ENCODE data around the gene PLEKHH1.

The PLEKHH1 gene

GRCh38 chr14:67532998-67533753 is at the start of gene PLEKHH1:
TSS of gene PLEKHH1 (plus strand) at chr14:67533290. CDS start at chr14:67541868, 8,578 bp downstream.
- no peak for DNase-seq

- no peak for DNase-seq
These were observed 49.4 kb upstream of the PLEKHH1 start for GRCh38 chr14:67483579-67484285.

- no peak for DNase-seq
These were observed 47.5 kb upstream of the PLEKHH1 start for GRCh38 chr14:67485501-67486095.

- DNase-seq = no peak
These were observed 46.2 kb upstream of the PLEKHH1 start for GRCh38 chr14:67486890-67487289.

- no peak for DNase-seq
These were observed 45.8 kb upstream of the PLEKHH1 start for GRCh38 chr14:67487332-67487731.

- no peak for DNase-seq
These were observed 44.9 kb upstream of the PLEKHH1 start, which contains the start of gene TMEM229B for GRCh38 chr14:67487937-67488893. TSS of gene TMEM229B (minus strand) at chr14:67488721. CDS start at chr14:67473923, 14,798 bp downstream.

- no peak for DNase-seq
These were observed 42.9 kb upstream of the PLEKHH1 start for GRCh38 chr14:67490196-67490595.

- DNase-seq = no peak
These were observed 41.8 kb upstream of the PLEKHH1 start for GRCh38 chr14:67491285-67491684.

GRCh38 chr14:67491741-67492507 is 41.2 kb upstream of the PLEKHH1 start:
- peak; percentile 61 for DNase-seq

GRCh38 chr14:67492538-67492937 is 40.6 kb upstream of the PLEKHH1 start:
- no peak for DNase-seq

- no peak for DNase-seq
These were observed 39.9 kb upstream of the PLEKHH1 start for GRCh38 chr14:67493092-67493717.

- no peak for DNase-seq
These were observed 37.3 kb upstream of the PLEKHH1 start for GRCh38 chr14:67495827-67496226.

GRCh38 chr14:67497216-67497615 is 35.9 kb upstream of the PLEKHH1 start:
- no peak for DNase-seq

- no peak for DNase-seq
These were observed 35.4 kb upstream of the PLEKHH1 start for GRCh38 chr14:67497716-67498115.

GRCh38 chr14:67500981-67501380 is 32.1 kb upstream of the PLEKHH1 start:
- DNase-seq = no peak

GRCh38 chr14:67501670-67502069 is 31.4 kb upstream of the PLEKHH1 start:
- no peak for DNase-seq

GRCh38 chr14:67502867-67503266 is 30.2 kb upstream of the PLEKHH1 start:
- DNase-seq = no peak

- DNase-seq = no peak
These were observed 29.8 kb upstream of the PLEKHH1 start for GRCh38 chr14:67503331-67503730.

- DNase-seq = no peak
These were observed 27.8 kb upstream of the PLEKHH1 start for GRCh38 chr14:67505254-67505653.

GRCh38 chr14:67508956-67509355 is 24.1 kb upstream of the PLEKHH1 start:
- DNase-seq = no peak

- no peak for DNase-seq
These were observed 23.0 kb upstream of the PLEKHH1 start for GRCh38 chr14:67510121-67510520.

Measured in SHP77 treated with DMSO at 0.1 percent for 48 hours (cell line).